ENCODE results near the gene FRS2.
"Not testable (repeated sequence)": the region's sequence is repeated elsewhere in the genome, so short reads cannot be mapped to it uniquely, and the experiment has no call there.

FRS2 gene

GRCh38 chr12:69598174-69598753 is 128.1 kb downstream of the FRS2 start:
- TF ChIP-seq CTCF (IDR thresholded peaks at IDR 0.05; ENCODE audit: low read depth, low read length, missing control alignments), result no peak
- no peak overlapping the region for H3K4me3 ChIP-seq (replicated peaks; ENCODE audit: low read depth, low read length)
- no peak for DNase-seq (ENCODE audit: extremely low read depth, low read depth)

GRCh38 chr12:69600804-69601203 is 130.6 kb downstream of the FRS2 start:
- H3K4me3 ChIP-seq (replicated peaks; ENCODE audit: low read depth, low read length), result no peak overlapping the region
- no peak for DNase-seq (ENCODE audit: extremely low read depth, low read depth)
- TF ChIP-seq CTCF (IDR thresholded peaks at IDR 0.05; ENCODE audit: low read depth, low read length, missing control alignments), result no peak

GRCh38 chr12:69601962-69602685 is 131.9 kb downstream of the FRS2 start:
- DNase-seq (ENCODE audit: extremely low read depth, low read depth), result no peak
- H3K4me3 ChIP-seq (replicated peaks; ENCODE audit: low read depth, low read length), result no peak overlapping the region
- TF ChIP-seq CTCF (IDR thresholded peaks at IDR 0.05; ENCODE audit: low read depth, low read length, missing control alignments), result no peak

GRCh38 chr12:69602954-69603353 is 132.8 kb downstream of the FRS2 start:
- H3K4me3 ChIP-seq (replicated peaks; ENCODE audit: low read depth, low read length), result no peak overlapping the region
- no peak for TF ChIP-seq CTCF (IDR thresholded peaks at IDR 0.05; ENCODE audit: low read depth, low read length, missing control alignments)
- no peak for DNase-seq (ENCODE audit: extremely low read depth, low read depth)

GRCh38 chr12:69603556-69603955 is 133.4 kb downstream of the FRS2 start:
- DNase-seq (ENCODE audit: extremely low read depth, low read depth); H3K4me3 ChIP-seq (replicated peaks; ENCODE audit: low read depth, low read length): not testable (repeated sequence)

GRCh38 chr12:69604275-69604674 is 134.1 kb downstream of the FRS2 start:
- not testable (repeated sequence) for DNase-seq (ENCODE audit: extremely low read depth, low read depth); H3K4me3 ChIP-seq (replicated peaks; ENCODE audit: low read depth, low read length)

GRCh38 chr12:69608114-69608513 is 137.9 kb downstream of the FRS2 start:
- TF ChIP-seq CTCF (IDR thresholded peaks at IDR 0.05; ENCODE audit: low read depth, low read length, missing control alignments), result no peak
- no peak for DNase-seq (ENCODE audit: extremely low read depth, low read depth)
- H3K4me3 ChIP-seq (replicated peaks; ENCODE audit: low read depth, low read length), result no peak overlapping the region

- no peak for TF ChIP-seq CTCF (IDR thresholded peaks at IDR 0.05; ENCODE audit: low read depth, low read length, missing control alignments)
- H3K4me3 ChIP-seq (replicated peaks; ENCODE audit: low read depth, low read length), result no peak overlapping the region
- DNase-seq (ENCODE audit: extremely low read depth, low read depth), result no peak
These were observed 139.9 kb downstream of the FRS2 start for GRCh38 chr12:69610126-69610525.

Data from HFF-Myc (cell line).